Ureter (tissue), 1 donor: Measurements from ENCODE around the gene C1orf159. TPM values are rescaled to one million over a fixed set of nuclear protein-coding genes. Genes with fewer than 3 reads are reported as not detected.
"Not testable (repeated sequence)": the region's sequence is repeated elsewhere in the genome, so short reads cannot be mapped to it uniquely, and the experiment has no call there.

ENCODE experiments used
- DNase-seq: peaks from one replicate; pipeline ENCODE4 v3.0.0-alpha.2; 2020; ENCODE audit warnings: low spot score
- total RNA-seq: library from RNA; stranded (reverse); gene quantifications from one replicate; pipeline ENCODE4 v1.2.4, GENCODE V29; 2023
- donor health status: DM: yes; HTN: yes; CAD: no.

The C1orf159 gene
- total RNA-seq, 1 donor from 2014 or later = 29.8 TPM

- DNase-seq = no peak
These were observed 33.5 kb upstream of the C1orf159 start for GRCh38 chr1:1149416-1149815.

GRCh38 chr1:1148569-1148968 is 32.7 kb upstream of the C1orf159 start:
- no peak for DNase-seq

GRCh38 chr1:1148061-1148460 is 32.2 kb upstream of the C1orf159 start:
- DNase-seq = no peak

DNA sequence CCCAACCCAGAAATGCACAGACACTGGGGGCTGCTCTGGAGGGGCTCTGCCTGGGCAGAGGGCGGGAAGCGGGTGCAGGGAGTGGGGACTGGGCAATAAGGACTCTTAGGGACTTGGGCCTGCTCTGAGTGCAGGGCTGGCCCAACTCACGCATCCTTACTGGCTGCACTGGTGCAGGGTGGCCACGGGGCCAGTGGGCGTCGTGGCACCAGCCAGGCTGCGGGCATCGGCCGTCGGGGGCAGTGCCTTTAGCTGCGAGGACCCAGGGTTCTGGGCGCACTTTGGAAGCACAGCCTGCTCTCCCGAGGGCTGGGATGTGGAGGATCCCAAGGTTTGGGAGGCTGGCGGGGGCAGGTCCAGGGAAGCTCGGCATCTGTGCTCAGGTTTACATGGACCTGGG is 30.7 kb upstream of the C1orf159 start:
- no peak for DNase-seq

DNA sequence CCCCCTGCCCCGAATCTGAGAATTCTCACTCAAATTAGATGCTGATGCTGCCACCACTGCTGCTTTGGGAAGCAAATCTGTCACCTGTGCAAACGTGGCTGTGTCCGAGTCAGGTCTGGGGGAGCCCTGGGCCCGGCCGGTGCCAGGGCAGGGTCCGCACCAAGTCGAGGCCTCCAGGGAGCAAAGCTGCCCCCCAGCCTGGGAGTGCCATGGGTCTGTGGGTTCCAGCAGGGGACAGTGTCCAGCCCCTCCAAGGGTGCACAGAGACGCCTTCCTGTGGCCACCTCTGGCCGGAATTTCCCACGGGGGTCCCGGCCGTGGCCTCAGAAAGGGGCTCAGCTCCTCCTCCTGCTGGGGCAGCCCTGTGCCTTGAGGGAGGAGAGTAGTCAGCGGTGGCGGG is 30.1 kb upstream of the C1orf159 start:
- no peak for DNase-seq

- DNase-seq = no peak
These were observed 29.6 kb upstream of the C1orf159 start for GRCh38 chr1:1145547-1145914.

GRCh38 chr1:1144843-1145546 is 29.1 kb upstream of the C1orf159 start:
- DNase-seq = no peak

DNA sequence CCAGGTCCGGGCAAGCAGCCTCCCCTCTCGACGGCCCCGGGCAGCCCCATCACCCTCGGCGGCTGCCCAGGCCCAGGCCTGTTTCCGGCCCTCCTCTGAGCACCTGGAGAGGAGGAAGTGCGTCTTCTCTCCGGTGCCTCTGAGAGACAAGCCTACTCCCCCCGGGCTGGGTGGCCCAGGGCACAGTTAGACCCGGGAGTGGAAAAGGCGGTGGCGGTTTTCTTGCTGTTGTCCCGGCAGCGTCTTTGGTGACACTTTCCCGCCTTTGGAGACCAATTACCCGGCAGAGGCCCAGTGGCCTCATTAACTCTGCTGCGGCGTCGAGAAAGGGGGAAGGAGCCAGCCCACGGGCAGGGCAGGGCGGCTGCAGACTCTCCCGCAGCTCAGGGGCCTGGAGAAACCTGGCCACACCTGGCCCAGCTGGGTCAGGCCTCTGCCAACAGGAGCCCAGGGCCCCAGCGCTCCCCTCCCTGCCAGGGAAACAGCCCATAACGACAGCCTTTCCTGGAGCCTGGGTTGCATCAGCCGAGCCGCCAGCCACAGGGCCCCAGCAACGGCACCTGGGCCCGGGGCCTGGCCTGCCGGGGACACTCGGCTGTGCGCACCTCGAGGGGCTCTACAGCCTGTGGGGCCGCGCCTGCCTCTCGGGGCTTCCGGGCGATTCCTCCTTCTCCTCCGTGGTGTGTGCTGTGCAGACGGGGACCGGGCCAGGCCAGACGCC is 28.4 kb upstream of the C1orf159 start:
- DNase-seq = peak; percentile 74

DNA sequence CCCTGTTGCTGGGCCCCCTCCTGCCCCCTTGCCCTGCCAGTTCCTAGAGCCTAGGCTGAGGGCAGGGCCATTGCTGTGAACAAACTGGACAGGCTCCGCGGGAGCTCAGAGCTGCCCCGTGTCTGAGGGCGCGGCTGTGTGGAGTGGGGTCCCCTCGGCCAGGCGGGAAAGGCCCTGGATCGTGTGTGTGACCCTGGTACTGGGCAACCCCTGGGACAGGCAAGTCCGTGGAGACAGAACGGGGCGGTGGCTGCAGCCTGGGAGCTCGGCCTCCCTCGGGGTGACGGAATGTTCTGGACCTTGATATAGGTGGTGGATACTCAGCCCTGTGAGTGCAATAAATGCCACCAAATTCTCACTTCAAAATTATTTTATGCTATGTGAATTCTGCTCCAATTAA is 27.7 kb upstream of the C1orf159 start:
- no peak for DNase-seq

- DNase-seq = no peak
These were observed 27.0 kb upstream of the C1orf159 start for GRCh38 chr1:1142844-1143243.

DNA sequence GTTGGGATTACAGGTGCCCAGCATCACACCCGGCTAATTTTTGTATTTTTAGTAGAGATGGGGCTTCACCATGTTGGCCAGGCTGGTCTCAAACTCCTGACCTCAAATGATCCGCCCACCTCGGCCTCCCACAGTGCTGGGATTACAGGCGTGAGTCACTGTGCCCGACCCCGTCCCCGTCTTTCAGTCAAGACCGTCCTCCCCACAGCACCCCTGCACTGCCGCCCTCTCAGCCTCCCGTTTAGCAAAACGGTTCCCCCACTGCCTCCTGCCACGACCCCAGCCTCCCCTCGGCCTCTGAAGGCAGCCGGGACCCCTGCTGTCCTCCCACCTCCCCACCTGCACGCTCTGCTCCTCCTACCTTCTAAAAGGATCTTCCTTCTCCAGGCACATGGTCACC is 26.5 kb upstream of the C1orf159 start:
- not testable (repeated sequence) for DNase-seq

- DNase-seq = no peak
These were observed 26.0 kb upstream of the C1orf159 start for GRCh38 chr1:1141911-1142250.

GRCh38 chr1:1141244-1141910 is 25.5 kb upstream of the C1orf159 start:
- DNase-seq = no peak

- no peak for DNase-seq
These were observed 24.8 kb upstream of the C1orf159 start for GRCh38 chr1:1140673-1141072.

DNA sequence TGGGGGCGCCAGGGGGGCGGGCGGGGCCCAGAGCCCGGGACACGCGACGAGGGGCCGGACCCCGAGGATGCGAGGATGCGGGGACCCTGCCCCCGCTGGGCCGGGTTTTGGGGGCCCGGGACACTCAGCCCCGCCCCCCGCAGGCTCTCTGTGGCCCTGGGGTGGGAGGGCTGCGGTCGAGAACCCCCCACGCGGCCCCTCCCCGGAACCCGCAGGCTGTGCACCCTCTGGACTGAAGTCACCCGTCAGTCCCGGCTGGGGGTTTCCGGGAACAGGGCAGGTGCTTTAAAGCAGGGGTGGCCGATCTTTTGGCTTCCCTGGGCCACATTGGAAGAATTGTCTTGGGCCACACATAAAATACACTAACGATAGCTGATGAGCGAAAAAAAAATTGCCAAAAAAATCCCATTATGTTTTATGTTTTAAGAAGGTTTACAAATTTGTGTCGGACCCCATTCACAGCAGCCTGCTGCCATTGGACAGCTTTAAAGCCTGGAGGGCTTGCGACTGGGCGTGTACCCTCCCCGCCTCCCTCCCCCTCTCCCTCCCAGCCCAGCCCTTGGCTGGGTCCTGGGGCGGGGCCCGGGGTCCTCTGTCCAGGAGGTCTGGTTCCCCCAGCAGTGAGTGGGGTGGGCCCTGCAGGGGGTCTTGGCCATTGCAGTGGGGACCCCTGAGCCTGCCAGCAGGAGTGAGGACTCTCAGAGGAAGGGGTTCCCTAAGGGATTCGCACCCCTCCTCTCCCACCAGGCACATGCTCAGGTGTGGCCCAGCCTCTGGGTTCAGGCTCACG is 21.6 kb upstream of the C1orf159 start:
- no peak for DNase-seq

DNA sequence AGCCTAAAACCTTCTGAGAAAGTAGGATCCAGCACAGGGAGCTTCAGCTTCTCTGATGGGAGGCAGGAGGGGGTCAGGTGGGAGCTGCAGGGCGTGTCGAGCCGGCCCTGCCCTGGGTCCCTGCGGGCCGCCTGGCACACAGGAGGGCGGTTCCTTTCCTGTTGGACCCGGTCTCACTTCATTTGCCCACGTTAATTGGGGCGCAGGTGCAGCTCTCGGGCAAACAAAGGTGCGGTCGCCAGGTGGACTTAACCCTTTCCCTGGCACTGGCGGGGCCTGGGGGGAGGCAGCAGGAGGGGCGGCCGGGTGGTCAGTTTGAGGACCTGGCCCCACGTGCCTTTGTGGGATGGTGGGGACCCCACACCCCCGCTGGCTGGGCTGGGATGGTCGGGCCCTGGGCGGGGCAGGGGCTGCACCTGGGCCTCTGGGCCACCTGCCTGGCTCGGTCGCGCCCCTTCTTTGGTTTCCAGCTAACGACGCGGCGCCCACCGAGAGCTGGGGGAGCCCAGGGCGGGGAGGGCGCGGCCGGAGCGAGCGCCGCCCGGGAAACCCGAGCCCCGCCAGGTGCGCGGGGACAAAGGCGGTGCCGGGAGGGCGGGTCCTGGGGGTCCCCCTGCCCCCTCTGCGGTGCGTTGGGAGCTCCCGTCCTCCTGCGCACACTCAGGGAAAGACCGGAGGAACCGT is 20.8 kb upstream of the C1orf159 start:
- DNase-seq = peak; percentile 79

DNA sequence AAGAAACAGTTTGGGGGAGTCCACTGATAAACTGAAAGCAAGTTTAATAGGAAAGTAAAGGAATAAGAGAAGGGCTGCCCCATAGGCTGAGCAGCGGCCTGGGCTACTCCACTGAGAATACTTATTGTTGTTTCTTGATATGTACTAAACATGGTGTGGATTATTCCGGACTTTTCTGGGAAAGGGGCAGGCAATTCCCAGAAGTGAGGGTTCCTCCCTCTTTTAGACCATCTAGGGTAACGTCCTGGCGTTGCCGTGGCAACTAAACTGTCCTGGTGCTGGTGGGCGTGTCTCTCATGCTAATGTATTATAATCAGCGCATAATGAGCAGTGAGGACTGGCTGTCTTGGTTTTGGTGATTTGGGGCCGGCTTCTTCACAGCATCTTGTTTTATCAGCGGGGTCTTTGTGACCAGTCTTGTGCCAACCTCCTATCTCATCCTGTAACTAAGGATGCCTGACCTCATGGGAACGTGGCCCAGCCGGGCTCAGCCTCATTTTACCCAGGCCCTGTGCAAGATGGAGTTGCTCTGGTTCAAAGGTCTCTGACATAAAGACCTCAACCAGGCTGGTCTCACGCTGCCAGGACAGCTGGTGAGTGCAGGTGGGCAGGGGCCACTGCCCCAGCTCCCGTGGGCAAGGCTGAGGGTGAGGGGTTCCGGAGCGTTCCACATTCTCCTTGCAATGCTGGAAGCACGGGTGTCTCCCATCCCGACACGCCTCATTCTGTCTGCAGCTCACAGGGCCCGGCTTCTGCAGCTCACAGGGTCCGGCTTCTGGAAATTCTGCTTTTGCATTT is 19.6 kb upstream of the C1orf159 start:
- DNase-seq = no peak

DNA sequence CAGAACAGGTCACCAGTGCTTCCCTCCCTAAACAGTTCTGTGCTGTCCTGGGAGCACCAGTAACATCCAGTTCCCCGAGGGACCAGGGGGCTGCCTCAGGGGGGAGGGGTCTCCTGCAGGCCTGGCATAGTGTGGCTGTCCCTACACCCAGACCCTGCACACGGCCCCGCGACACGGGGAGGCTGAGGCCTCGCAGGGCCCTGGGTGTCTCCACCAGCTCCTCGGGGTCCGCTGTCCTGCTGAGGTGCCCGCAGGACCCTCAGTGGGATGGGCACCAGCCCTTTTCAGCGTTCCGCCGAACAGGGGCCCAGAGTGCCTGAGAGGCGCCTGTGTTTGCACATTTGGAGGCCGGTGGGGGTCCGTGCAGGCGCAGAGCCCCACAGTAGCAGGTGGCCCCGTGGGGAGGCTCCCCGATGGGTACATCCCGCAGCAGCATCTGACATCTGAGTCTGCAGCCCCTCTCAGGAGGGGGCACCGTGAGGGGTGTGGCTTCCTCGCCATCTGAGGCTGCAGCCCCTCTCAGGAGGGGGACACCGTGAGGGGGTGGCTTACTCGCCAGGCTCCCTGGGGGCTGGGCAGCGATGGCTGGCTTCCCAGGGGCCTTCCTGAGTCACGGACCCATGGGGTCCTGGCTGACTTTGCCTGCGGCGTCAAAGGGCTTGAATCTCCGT is 18.5 kb upstream of the C1orf159 start:
- DNase-seq = no peak

DNA sequence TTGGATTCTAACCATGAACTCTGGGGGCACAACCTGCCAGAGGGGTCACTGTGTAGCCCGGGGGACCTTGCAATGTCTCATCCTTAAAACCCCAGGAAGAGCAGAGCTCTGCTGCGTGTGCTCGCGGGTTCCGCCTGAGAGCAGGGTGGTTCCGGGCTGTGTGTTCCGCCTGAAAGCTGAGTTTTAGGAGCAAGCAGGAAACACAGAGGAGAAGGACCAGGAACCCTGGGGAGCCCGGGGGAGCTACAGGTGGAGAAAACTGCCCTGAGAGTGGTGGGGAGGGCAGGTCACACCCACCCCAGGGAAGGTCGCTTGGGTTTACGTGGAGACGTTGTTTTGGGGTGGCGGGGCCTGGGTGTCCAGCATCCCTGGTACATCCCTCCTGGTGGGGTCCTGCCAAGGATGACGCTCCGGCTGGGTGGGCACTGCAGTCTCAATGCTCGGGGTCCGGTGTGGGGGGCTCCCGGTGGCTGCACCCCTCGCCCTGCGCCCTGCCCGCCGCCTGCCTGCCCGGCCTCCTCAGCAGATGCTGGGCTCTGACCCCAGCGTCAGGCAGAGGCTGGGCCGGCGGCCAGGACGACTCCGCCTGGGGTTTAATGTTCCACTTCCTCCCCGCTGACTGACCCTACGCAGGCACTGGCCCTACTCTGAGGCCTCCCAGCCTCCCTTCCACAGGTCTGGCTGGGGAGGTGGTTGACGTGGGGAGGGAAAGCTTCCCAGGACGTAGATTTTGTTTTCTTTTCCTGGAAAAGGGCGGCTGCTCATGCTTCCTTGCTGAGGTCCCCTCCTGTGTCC is 17.3 kb upstream of the C1orf159 start:
- no peak for DNase-seq
